Psoas muscle (tissue), 8 donors: ENCODE data around the gene NOS2. TPM values are rescaled to one million over a fixed set of nuclear protein-coding genes. Genes with fewer than 3 reads are reported as not detected.
"Not testable (repeated sequence)": the region's sequence is repeated elsewhere in the genome, so short reads cannot be mapped to it uniquely, and the experiment has no call there.

Experiments
- ATAC-seq, 4 donors: fragments of 200-7000 bp; cut with Tn5 transposase; one replicate each; pipeline ENCODE4 v1.9.1; 2020; ENCODE audit warnings: moderate library complexity in 3 of 4, mild to moderate bottlenecking in 2 of 4
- DNase-seq, 2 donors: peaks; one replicate each; pipeline ENCODE4 v3.0.0-alpha.2; 2020
- H3K27ac ChIP-seq: fragments of 200-600 bp; one replicate; pipeline ENCODE4 v1.8.0; 2022
- H3K27me3 ChIP-seq, 3 donors: fragments of 200-600 bp in 1 of 3; one replicate each; pipeline versions ENCODE4 v1.6.1 to v1.8.0; 2013 to 2022; ENCODE audit warnings: low read length in 2 of 3, mild to moderate bottlenecking in 2 of 3, moderate library complexity in 1 of 3; ENCODE audit not compliant: insufficient read depth in 3 of 3
- H3K36me3 ChIP-seq, 2 donors: fragments of 200-600 bp in 1 of 2; one replicate each; pipeline versions ENCODE4 v1.6.1 to v1.8.0; 2013 to 2022; ENCODE audit warnings: low read depth in 1 of 2, mild to moderate bottlenecking in 1 of 2, moderate library complexity in 1 of 2; ENCODE audit not compliant: insufficient read depth in 1 of 2
- H3K4me1 ChIP-seq: fragments of 200-600 bp; one replicate; pipeline ENCODE4 v1.8.0; 2022
- H3K4me3 ChIP-seq: fragments of 200-600 bp; one replicate; pipeline ENCODE4 v1.8.0; 2022; ENCODE audit warnings: mild to moderate bottlenecking
- H3K9me3 ChIP-seq: fragments of 200-600 bp; one replicate; pipeline ENCODE4 v1.8.0; 2022
- CTCF ChIP-seq: fragments of 200-600 bp; IDR thresholded peaks from one replicate; pipeline ENCODE4 v1.8.0; 2022; ENCODE audit warnings: antibody characterized with exemption
- WGBS, 3 donors: extraction: QIAGEN DNeasy Blood & Tissue Kit; methylation state at CpG; one replicate each; pipeline versions ENCODE4 v1.1.6 to v1.1.7; 2013; 5-methylcytosine and 5-hydroxymethylcytosine counted together
- intact Hi-C, 2 donors: fragments of 100-400 bp; cut with DNase I; formaldehyde crosslinking; loops; one replicate each; pipeline versions ENCODE4 v1.11.0 to v1.14.2; 2022
- polyA plus RNA-seq, 3 donors: library from polyadenylated mRNA; stranded (reverse); fragments of 200-250 nt; gene quantifications; one replicate each; pipeline ENCODE4 v1.2.3, GENCODE V29; 2013
- total RNA-seq, 4 donors: library from RNA; stranded (reverse); fragmentation: NEBNext Ultra II Directional in 2 of 4; extraction: Animal tissue kit (Norgen Biotek cat#: 25700) in 2 of 4; gene quantifications; one replicate each; pipeline versions ENCODE4 v1.2.1 to v1.2.4, GENCODE V29; 2021 to 2023
- donor health status: healthy with polysubstance abuse.
- donor health status: DM: no; HTN: no; CAD: no; lungs with moderate emphysema.
- donor health status: Bipolar disorder and iron deficiency.
- donor health status: healthy.
- donor health status: DM: yes; HTN: yes; CAD: no.
- donor health status: DM: no; HTN: no; CAD: no.
- donor health status: DM: no; HTN: no; CAD: no.
- donor health status: DM: yes; HTN: yes; CAD: no.

NOS2 gene
- total and polyA plus RNA-seq, 7 donors = 0.06 to 0.79 (median 0.14) TPM

- H3K27me3 ChIP-seq = no peaks in the 10 kb centered on the region
- no peaks in the 10 kb centered on the region for H3K36me3 ChIP-seq
- H3K4me3 ChIP-seq = no peak overlapping the region
- DNase-seq = no peak
- ATAC-seq = no peak
- no peak overlapping the region for H3K27ac ChIP-seq
- TF ChIP-seq CTCF = no peak
- intact Hi-C loops = no loop called here
- 45 to 53% (median 53%) methylated on average over 13 of the region's 13 CpGs for WGBS, 3 donors
- H3K9me3 ChIP-seq = no peaks in the 10 kb centered on the region
- H3K4me1 ChIP-seq = no peaks in the 10 kb centered on the region
Measured at GRCh38 chr17:27845264-27846041, 45.1 kb upstream of the NOS2 start.

- Histone ChIP-seq H3K36me3 (no peaks in the 10 kb centered on the region), H3K27me3 (no peaks in the 10 kb centered on the region), H3K9me3 (no peaks in the 10 kb centered on the region), H3K4me1 (no peaks in the 10 kb centered on the region), H3K4me3 (no peak overlapping the region), H3K27ac (no peak overlapping the region)
- WGBS, 3 donors = 94 to 99% (median 94%) methylated on average over 1 of the region's 1 CpG
- no peak for TF ChIP-seq CTCF
- intact Hi-C loops = no loop called here
- ATAC-seq = no peak
- no peak for DNase-seq
Measured at GRCh38 chr17:27840688-27841087, 40.4 kb upstream of the NOS2 start.

GRCh38 chr17:27840406-27840678 is 40.0 kb upstream of the NOS2 start:
- H3K36me3 ChIP-seq, H3K27me3 ChIP-seq, DNase-seq, H3K9me3 ChIP-seq, H3K27ac ChIP-seq, ATAC-seq, intact Hi-C loops, H3K4me3 ChIP-seq, H3K4me1 ChIP-seq: not testable (repeated sequence)
- no CpG with 5 or more reads among the region's 1 CpG for WGBS, 3 donors

GRCh38 chr17:27839571-27840405 is 39.5 kb upstream of the NOS2 start:
- WGBS, 3 donors = 10 to 19% (median 17%) methylated on average over 1 of the region's 4 CpGs
- intact Hi-C loops = not testable (repeated sequence)

DNA sequence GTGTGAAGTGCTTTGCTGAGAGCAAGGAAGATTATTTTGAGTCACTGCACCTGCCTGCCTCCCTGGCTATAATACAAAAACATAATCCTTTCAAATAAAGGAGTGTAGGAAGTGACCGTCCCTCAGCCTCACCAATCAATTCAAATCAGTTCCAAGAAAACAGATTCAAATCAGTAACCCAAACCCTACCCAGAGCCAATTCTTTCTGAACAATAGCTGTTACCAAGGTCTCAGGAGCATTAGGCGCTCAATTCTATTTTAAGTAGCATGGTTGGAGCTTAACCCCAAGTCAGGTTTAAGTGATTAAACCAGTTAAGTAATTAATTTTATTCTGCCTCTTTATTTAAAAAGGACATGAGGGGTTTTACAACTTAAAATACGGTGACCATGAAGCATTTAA is 38.3 kb upstream of the NOS2 start:
- ATAC-seq, H3K4me1 ChIP-seq, DNase-seq, intact Hi-C loops, H3K36me3 ChIP-seq, H3K4me3 ChIP-seq, H3K27me3 ChIP-seq, H3K27ac ChIP-seq, H3K9me3 ChIP-seq: not testable (repeated sequence)
- 51 to 69% (median 60%) methylated on average over 2 of the region's 3 CpGs for WGBS, 3 donors

More at GRCh38 chr17:27839571-27840405, 39.5 kb upstream of the NOS2 start:
- H3K4me1 ChIP-seq, H3K27ac ChIP-seq, H3K9me3 ChIP-seq, H3K4me3 ChIP-seq, H3K27me3 ChIP-seq, H3K36me3 ChIP-seq, DNase-seq: not testable (repeated sequence)
- ATAC-seq = peak in 1 of 4 donors; percentile 61

DNA sequence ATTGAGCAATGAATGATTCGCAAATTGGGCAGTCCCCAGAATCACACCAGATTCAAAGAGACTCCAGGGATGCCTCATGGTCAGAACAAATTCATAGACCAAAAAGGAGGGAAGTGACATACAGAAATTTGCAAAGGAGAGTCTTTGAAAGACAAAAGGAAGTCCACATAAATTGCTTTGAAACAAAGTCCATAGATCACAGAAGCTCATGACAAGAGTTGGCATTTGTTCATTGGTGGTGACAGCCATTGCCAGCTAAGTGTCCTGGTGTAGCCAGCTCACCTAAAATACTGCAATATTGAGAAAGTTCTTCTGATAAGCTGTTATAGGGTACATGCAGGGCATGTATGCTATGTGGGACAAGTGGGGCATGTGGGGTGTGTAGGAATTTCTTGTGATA is 37.4 kb upstream of the NOS2 start:
- H3K9me3 ChIP-seq, H3K27me3 ChIP-seq, H3K27ac ChIP-seq, intact Hi-C loops, H3K4me3 ChIP-seq, ATAC-seq, DNase-seq, H3K4me1 ChIP-seq, H3K36me3 ChIP-seq: not testable (repeated sequence)
- WGBS, 3 donors = 91 to 100% (median 100%) methylated on average over 1 of the region's 1 CpG
